ENCODE results near the gene FGD3.

DNA sequence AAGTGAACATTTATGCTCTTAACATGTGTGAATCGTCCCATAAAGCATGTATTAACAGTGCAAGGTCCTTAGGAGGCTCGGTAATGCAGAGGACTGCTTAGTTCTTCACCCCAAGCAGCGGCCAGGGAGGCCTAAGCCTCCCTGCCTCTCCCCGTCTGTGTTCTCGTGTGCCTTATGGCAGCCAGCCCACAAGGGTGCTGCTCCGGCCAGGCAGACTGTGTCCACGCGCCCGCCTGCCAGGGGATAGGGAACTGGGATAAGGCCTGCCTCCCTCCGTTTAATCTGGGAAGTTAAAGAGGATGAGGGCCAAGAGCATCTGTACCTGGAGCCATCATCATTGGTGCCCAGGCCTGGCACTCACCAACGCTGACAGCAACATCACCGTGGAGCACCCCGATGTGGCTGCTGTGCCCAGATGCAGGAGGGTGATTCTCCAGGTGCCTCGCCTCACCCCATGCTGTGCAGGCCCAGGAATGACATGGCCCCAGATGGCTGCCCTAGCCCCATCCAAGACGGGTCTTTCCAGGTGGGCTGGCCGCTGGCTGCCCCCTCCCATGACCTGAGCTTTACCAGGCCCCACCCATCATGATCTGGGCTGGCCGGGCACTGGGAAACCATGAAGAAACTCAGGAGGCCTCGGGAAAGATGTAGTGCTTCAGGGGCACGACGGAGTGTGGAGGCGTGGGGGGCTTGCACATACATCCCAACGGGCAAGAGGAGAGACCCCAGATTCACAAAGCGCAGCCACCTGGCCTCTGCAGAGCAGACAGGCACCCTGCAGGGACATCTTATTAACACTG lies 75.6 kb downstream of the FGD3 start:
- TF ChIP-seq, protein P1, sequence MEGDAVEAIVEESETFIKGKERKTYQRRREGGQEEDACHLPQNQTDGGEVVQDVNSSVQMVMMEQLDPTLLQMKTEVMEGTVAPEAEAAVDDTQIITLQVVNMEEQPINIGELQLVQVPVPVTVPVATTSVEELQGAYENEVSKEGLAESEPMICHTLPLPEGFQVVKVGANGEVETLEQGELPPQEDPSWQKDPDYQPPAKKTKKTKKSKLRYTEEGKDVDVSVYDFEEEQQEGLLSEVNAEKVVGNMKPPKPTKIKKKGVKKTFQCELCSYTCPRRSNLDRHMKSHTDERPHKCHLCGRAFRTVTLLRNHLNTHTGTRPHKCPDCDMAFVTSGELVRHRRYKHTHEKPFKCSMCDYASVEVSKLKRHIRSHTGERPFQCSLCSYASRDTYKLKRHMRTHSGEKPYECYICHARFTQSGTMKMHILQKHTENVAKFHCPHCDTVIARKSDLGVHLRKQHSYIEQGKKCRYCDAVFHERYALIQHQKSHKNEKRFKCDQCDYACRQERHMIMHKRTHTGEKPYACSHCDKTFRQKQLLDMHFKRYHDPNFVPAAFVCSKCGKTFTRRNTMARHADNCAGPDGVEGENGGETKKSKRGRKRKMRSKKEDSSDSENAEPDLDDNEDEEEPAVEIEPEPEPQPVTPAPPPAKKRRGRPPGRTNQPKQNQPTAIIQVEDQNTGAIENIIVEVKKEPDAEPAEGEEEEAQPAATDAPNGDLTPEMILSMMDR (IDR thresholded peaks at IDR 0.05 in 4 of 5, conservative IDR thresholded peaks at IDR 0.05 in 1 of 5) = no peak
- TF ChIP-seq POLR2A (IDR thresholded peaks at IDR 0.05) = no peak
